ENCODE data around the gene STARD8.
"Not testable (repeated sequence)": the region's sequence is repeated elsewhere in the genome, so short reads cannot be mapped to it uniquely, and the experiment has no call there.

Gene STARD8

DNA sequence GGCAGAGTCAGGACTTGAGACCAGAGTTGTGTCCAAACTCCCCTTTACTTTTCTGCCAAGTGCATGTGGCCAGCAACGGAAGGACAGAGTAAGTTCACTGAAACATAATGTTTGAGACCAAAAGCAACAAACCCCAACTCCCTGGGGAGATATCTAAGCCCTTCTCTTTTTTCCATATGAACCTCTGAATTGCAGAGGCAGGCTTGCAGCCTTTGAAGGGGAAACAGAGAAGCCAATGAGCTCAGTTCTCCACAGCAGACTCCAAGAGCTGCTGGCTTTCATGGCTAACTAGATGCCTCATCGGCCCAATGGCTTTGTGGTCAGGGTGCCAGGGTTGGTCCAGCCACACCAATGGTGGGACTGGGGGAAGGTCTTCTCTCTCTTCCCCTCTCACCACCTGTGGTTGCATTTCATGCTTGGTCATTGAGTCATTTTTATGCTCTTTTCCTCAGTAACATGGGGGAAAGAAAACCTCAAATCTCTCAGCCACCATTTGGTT lies 34.0 kb downstream of the STARD8 start:
- no peak for TF ChIP-seq Cebpa-rat (IDR thresholded peaks at IDR 0.05)
- H3K9me3 ChIP-seq (replicated peaks in 1 of 11), result peaks cover 0 to 9% (median 4%) of the 10 kb centered on the region in 11 experiments; a peak in 6 of 22 replicates
- H3K27me3 ChIP-seq, result peaks cover 29 to 92% (median 82%) of the 10 kb centered on the region in 11 experiments
- peak overlapping the region; percentile 47 to 79 (median 61) for H3K4me2 ChIP-seq
- H3K36me3 ChIP-seq, result no peaks in the 10 kb centered on the region
- H3K9ac ChIP-seq, result no peak overlapping the region
- no peak overlapping the region for H3K4me3 ChIP-seq
- H3K27ac ChIP-seq, result no peak overlapping the region
- peaks cover 27 to 90% (median 67%) of the 10 kb centered on the region in 10 experiments for H3K4me1 ChIP-seq
- no peaks in the 10 kb centered on the region; a peak in 1 of 22 replicates for H4K20me1 ChIP-seq

DNA sequence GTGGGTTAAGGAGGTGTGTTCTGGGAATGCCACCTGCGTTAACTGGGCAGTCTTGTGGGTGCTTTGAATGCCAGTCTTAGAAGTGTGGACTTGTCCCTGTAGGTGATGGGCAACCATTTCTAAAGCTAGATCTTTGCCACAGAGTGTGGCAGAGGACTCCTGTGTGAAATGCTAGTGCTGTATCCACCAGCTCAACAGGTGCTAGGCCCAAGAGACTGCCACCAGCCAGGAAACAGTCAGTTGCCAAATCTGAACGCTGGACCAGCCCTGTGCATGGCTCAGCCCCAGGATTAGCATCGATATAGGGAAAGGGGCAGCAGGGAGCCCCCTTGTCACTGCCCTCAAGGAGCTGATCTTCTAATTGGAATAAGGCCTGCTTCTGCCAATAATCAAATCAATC lies 35.3 kb downstream of the STARD8 start:
- TF ChIP-seq Cebpa-rat (IDR thresholded peaks at IDR 0.05), result no peak

DNA sequence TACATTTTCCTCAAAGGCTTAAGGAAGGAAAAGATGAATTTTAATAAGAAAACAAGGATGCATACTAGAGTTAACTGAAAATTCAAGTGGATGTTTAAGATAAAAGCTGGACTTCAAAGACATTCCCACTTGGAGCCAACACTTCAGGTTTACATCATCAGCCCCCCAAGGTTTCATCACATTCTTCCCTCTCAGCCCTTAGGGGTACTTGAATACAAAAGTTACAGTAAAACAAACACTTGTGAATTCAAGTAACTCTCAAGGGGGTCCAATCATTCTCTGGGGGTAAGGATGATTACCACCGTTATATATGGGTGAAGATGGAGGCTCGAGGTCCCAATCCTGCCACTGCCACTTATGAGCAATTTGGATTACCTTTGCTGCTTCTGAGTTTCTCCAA lies 36.1 kb downstream of the STARD8 start:
- Histone ChIP-seq H3K27ac (peak overlapping the region in 4 of 11 experiments; percentile 2 to 45 (median 32); a peak in 5 of 22 replicates), H3K36me3 (no peaks in the 10 kb centered on the region), H3K4me2 (peak overlapping the region in 9 of 11 experiments; percentile 12 to 77 (median 72); a peak in 15 of 22 replicates), H3K9me3 (replicated peaks in 1 of 11) (peaks cover 0 to 10% (median 4%) of the 10 kb centered on the region in 11 experiments; a peak in 6 of 22 replicates), H3K27me3 (peaks cover 43 to 96% (median 83%) of the 10 kb centered on the region in 11 experiments), H3K4me3 (no peak overlapping the region), H3K4me1 (peaks cover 27 to 77% (median 61%) of the 10 kb centered on the region in 10 experiments), H4K20me1 (no peaks in the 10 kb centered on the region; a peak in 2 of 22 replicates), H3K9ac (no peak overlapping the region; a peak in 1 of 22 replicates)
- no peak for TF ChIP-seq Cebpa-rat (IDR thresholded peaks at IDR 0.05)

More for the DNA sequence above, 35.3 kb downstream of the STARD8 start:
- no peaks in the 10 kb centered on the region for H3K36me3 ChIP-seq
- H3K4me1 ChIP-seq, result peaks cover 27 to 84% (median 64%) of the 10 kb centered on the region in 10 experiments
- H3K9ac ChIP-seq, result no peak overlapping the region
- no peaks in the 10 kb centered on the region; a peak in 2 of 22 replicates for H4K20me1 ChIP-seq
- H3K27me3 ChIP-seq, result peaks cover 42 to 95% (median 86%) of the 10 kb centered on the region in 11 experiments
- peaks cover 0 to 10% (median 4%) of the 10 kb centered on the region in 11 experiments; a peak in 6 of 22 replicates for H3K9me3 ChIP-seq (replicated peaks in 1 of 11)
- peak overlapping the region in 7 of 11 experiments; percentile 5 to 79 (median 72); a peak in 10 of 22 replicates for H3K4me2 ChIP-seq
- H3K27ac ChIP-seq, result 0 out of 22 replicates have a peak overlapping the region, but pooled peaks of 1 of the 11 experiments have one; percentile 2
- no peak overlapping the region for H3K4me3 ChIP-seq

- no peak overlapping the region; a peak in 1 of 22 replicates for H3K9ac ChIP-seq
- H3K27ac ChIP-seq, result peak overlapping the region in 6 of 11 experiments; percentile 2 to 45 (median 38); a peak in 9 of 22 replicates
- no peak for TF ChIP-seq Cebpa-rat (IDR thresholded peaks at IDR 0.05)
- H3K4me3 ChIP-seq, result no peak overlapping the region
- peak overlapping the region; percentile 12 to 77 (median 72); a peak in 20 of 22 replicates for H3K4me2 ChIP-seq
- H3K4me1 ChIP-seq, result peaks cover 27 to 77% (median 61%) of the 10 kb centered on the region in 10 experiments
- peaks cover 0 to 10% (median 4%) of the 10 kb centered on the region in 11 experiments; a peak in 6 of 22 replicates for H3K9me3 ChIP-seq (replicated peaks in 1 of 11)
- no peaks in the 10 kb centered on the region for H3K36me3 ChIP-seq
- peaks cover 43 to 89% (median 78%) of the 10 kb centered on the region in 11 experiments for H3K27me3 ChIP-seq
- no peaks in the 10 kb centered on the region; a peak in 1 of 22 replicates for H4K20me1 ChIP-seq
Measured at GRCh38 chrX:68684291-68684918, 36.9 kb downstream of the STARD8 start.

DNA sequence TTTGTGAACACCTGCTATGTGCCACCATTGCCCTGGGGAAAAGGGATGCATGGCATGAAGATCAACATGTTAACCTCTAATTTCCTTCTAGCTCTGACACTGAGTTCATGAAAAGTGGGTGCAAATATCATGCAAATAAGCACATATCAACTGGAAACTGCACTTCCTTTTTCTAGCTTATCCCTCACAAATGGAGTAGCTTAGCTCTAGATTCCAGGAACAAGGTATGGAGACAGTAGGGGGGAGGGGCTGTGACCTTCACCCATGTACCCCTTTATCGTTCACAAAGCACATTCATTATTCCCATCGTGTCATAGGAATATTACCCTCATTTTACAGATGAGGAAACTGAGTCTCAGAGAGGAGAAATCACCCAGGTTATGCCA lies 37.4 kb downstream of the STARD8 start:
- Histone ChIP-seq H3K36me3 (no peaks in the 10 kb centered on the region), H3K4me2 (peak overlapping the region; percentile 12 to 77 (median 72); a peak in 20 of 22 replicates), H3K4me1 (peaks cover 27 to 74% (median 60%) of the 10 kb centered on the region in 10 experiments), H3K27me3 (peaks cover 41 to 89% (median 75%) of the 10 kb centered on the region in 11 experiments), H4K20me1 (no peaks in the 10 kb centered on the region; a peak in 1 of 22 replicates), H3K9ac (no peak overlapping the region), H3K9me3 (replicated peaks in 1 of 11) (peaks cover 0 to 10% (median 4%) of the 10 kb centered on the region in 11 experiments; a peak in 6 of 22 replicates), H3K4me3 (no peak overlapping the region), H3K27ac (peak overlapping the region in 4 of 11 experiments; percentile 2 to 45 (median 42); a peak in 5 of 22 replicates)
- TF ChIP-seq Cebpa-rat (IDR thresholded peaks at IDR 0.05), result no peak

DNA sequence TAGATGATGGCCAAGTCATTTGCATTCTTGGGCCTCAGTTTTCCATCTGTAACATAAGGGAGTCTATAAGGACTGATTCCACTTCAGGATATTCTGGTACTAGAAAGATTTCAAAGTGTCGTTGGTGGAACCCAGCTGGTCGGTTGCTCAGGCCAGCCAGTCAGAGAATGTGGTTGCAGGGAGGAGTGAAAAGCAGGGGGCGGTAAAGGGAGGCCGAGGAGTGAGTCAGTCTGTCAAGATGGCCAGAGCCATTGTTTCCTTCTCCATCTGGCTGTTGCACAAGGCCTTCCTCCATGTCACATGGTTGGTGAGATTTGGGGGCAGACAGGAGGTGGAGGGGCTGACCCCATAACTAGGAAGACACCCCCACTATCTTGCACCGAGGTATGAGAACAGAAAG lies 38.2 kb downstream of the STARD8 start:
- H3K4me1 ChIP-seq, result peaks cover 25 to 66% (median 54%) of the 10 kb centered on the region in 10 experiments
- H3K36me3 ChIP-seq, result no peaks in the 10 kb centered on the region
- no peak for TF ChIP-seq Cebpa-rat (IDR thresholded peaks at IDR 0.05)
- H3K27me3 ChIP-seq, result peaks cover 37 to 89% (median 73%) of the 10 kb centered on the region in 11 experiments
- peak overlapping the region in 9 of 11 experiments; percentile 3 to 77 (median 72); a peak in 12 of 22 replicates for H3K4me2 ChIP-seq
- H3K9ac ChIP-seq, result peak overlapping the region in 2 of 11 experiments; percentile 23 to 55; a peak in 1 of 22 replicates
- H3K9me3 ChIP-seq (replicated peaks in 1 of 11), result peaks cover 0 to 10% (median 4%) of the 10 kb centered on the region in 11 experiments; a peak in 6 of 22 replicates
- no peaks in the 10 kb centered on the region; a peak in 1 of 22 replicates for H4K20me1 ChIP-seq
- peak overlapping the region in 4 of 10 experiments; percentile 21 to 44 (median 38); a peak in 2 of 20 replicates for H3K4me3 ChIP-seq
- H3K27ac ChIP-seq, result peak overlapping the region in 3 of 11 experiments; percentile 38 to 51 (median 38); a peak in 5 of 22 replicates

- Histone ChIP-seq H3K4me3 (peak overlapping the region in 4 of 10 experiments; percentile 21 to 44 (median 38); a peak in 7 of 20 replicates), H3K27ac (peak overlapping the region in 3 of 11 experiments; percentile 38 to 51 (median 38); a peak in 5 of 22 replicates), H3K4me1 (peaks cover 19 to 60% (median 47%) of the 10 kb centered on the region in 10 experiments), H4K20me1 (no peaks in the 10 kb centered on the region; a peak in 1 of 22 replicates), H3K4me2 (peak overlapping the region in 10 of 11 experiments; percentile 3 to 77 (median 72); a peak in 14 of 22 replicates), H3K9ac (peak overlapping the region in 3 of 11 experiments; percentile 23 to 66 (median 55); a peak in 4 of 22 replicates), H3K36me3 (no peaks in the 10 kb centered on the region), H3K27me3 (peaks cover 37 to 89% (median 73%) of the 10 kb centered on the region in 11 experiments), H3K9me3 (replicated peaks in 1 of 11) (peaks cover 0 to 10% (median 4%) of the 10 kb centered on the region in 11 experiments; a peak in 6 of 22 replicates)
- TF ChIP-seq Cebpa-rat (IDR thresholded peaks at IDR 0.05), result no peak
Measured at GRCh38 chrX:68686097-68686977, 38.9 kb downstream of the STARD8 start.

- H3K9me3 ChIP-seq (replicated peaks in 1 of 11), result peaks cover 0 to 21% (median 8%) of the 10 kb centered on the region in 11 experiments; a peak in 12 of 22 replicates
- peaks cover 7 to 50% (median 26%) of the 10 kb centered on the region in 10 experiments; a peak in 16 of 20 replicates for H3K4me1 ChIP-seq
- peaks cover 59 to 94% (median 82%) of the 10 kb centered on the region in 11 experiments for H3K27me3 ChIP-seq
- H4K20me1 ChIP-seq, H3K36me3 ChIP-seq, H3K4me3 ChIP-seq, H3K27ac ChIP-seq, H3K4me2 ChIP-seq, H3K9ac ChIP-seq: not testable (repeated sequence)
Measured at GRCh38 chrX:68688931-68689330, 41.5 kb downstream of the STARD8 start.

All from BLaER1 treated with 17β-estradiol and CSF1 and Interleukin-3, amounts not matched to agents 10 nM and 100 nM (cell line).